ENCODE measurements around the gene UBAP1L.
"Not testable (repeated sequence)": the region's sequence is repeated elsewhere in the genome, so short reads cannot be mapped to it uniquely, and the experiment has no call there.

Gene UBAP1L

DNA sequence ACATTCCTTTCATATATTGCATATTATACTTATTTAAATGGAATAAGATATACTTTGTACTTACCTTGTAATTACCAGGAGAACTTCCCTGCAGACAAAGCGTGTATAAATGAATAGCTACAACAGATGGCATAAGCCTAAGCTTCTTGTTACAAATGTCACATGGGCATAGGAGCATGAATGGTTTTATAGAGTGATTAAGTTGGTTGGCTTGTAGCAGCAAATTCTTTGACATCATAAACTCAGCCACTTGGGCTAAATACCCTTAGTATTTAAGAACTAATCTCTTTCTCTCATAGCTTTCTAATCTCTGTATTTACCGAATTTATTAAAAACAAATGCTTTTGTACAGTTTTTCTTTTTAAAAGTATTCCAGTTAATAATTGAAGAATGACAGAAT lies at the start of gene UBAP1L:
Gene UBAP1L, minus strand, starts transcription at position 115 of the 400 bp plus-strand sequence. CDS start 8,985 bp downstream, outside the sequence.
- no peak for DNase-seq

DNA sequence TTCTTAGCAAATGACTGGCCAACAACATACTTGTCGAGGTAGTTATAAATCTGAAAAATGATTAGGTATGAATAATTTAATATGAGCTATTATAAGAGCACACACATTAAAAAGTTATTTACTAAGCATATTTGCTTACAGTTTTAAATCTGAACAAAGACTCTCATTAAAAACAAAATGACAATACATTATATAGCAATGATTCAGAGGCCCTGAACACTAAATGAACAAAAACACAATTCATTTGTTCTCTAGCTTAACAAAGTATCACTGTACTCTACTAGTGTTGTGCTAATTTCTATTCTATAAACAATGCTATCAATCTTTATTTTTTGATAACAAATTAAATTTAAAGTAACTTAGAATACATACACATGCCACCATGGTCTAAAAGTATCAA lies 49.1 kb upstream of the UBAP1L start:
- DNase-seq = no peak

DNA sequence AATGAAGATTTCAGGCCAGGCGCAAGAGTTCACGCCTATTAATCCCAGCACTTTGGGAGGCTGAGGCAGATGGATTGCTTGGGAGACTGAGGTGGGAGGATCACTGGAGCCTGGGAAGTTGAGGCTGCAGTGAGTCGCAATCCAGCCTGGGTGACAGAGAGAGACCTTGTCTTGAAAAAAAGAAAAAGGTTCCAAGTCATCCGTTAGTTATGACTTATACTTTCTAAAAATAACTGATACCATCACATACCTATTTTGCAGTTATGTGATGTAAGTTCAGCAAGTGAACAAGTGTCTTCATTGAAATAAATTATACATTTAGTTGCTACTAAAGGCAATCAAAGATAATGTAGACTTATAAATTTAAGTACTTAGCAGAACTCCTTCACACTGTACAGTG lies 48.0 kb upstream of the UBAP1L start:
- no peak for DNase-seq

DNA sequence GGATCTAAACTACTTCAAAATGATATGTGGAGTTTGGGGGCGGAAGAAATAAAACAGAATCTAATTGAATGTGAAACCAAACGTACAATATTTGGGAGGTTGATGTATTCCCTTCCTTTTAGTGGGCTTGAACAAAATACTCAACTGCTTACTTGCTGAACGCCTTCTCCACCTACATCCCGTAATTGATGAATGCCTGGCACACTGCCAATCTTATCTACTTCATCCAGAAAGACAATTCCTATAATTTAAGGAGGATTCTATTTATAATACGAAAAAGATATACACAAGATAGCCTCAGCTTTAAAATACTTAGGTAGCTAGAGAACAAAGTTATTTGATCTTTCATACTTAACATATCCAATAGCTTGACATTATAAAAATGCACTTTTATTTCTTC lies 41.7 kb upstream of the UBAP1L start:
- DNase-seq = no peak

DNA sequence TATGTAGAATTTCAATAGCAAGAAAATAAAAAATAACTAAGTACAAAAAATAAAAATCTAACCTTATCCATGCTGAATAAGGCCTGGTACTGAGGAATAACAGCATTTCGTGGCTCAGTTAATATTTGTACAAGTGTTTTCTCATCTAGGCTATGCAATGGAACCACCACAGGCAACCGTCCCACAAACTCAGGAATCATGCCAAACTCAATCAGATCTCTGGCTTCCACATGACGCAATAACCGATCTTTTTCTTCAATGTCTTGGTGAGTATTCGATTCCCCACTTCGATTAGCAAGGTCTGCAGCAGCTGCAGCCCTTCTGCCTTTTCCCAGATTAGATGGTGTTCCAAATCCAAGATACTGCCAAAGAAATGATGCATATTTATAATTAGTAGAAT lies 39.7 kb upstream of the UBAP1L start:
- no peak for DNase-seq

DNA sequence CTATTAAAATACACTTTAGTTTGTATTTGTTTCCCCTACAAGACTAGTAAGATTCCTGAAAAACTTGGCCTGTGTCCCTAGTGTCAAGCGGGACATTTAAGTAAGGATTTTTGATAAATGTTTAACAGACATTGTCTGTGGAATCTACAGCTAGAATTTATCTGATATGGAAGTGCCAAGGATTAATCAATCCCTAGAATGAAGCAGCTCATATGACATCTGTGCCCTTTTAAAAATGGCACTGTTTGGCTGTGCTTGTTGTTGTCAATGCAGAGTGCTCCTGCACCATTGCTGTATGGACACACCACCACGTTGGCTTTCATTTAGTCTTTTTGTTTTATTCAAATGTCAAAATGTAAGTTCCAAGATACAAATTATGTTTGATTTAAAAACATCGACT lies 32.9 kb upstream of the UBAP1L start:
- no peak for DNase-seq

DNA sequence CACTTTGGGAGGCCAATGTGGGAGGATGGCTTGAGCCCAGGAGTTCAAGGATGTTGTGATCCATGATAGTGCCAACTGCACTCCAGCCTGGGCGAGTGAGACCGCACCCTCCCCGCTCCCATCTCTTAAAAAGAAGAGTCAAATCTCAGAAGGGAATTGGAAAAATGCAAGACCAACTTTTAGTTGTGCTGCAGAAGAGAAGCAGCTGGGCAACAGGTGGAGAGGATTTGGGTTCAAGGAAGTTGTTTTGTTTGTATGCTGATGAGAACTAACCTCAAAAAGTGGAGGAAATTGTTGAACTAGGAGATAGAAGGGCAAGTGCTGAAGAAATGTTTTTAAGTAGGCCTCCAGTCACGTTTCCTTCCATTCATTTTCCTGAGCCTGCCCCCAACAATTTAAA lies 31.4 kb upstream of the UBAP1L start:
- no peak for DNase-seq

DNA sequence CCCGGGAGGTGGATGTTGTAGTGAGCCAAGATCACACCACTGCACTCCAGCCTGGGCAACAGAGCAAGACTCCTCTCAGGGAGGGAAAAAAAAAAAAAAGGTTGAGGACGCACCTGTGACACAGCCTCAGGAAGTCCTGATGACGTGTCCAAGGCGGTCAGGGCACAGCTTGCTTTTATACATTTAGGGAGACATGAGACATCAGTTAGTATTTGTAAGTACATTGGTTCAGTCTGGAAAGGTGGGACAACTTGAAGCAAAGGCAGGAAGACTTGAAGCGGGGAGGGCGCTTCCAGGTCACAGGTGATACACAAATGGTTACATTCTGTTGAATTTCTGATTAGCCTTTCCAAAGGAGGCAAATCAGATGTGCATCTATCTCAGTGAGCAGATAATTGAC lies 23.6 kb upstream of the UBAP1L start:
- not testable (repeated sequence) for DNase-seq

DNA sequence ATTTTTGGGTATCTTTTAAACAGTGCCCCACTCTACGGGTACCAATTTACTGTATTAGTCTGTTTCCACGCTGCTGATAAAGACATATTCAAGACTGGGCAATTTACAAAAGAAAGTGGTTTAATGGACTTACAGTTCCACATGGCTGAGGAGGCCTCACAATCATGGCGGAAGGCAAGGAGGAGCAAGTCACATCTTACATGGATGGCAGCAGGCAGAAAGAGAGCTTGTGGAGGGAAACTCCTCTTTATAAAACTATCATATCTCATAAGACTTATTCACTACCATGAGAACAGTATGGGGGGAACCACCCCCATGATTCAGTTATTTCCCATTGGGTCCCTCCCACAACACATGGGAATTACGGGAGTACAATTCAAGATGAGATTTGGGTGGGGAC lies 22.9 kb upstream of the UBAP1L start:
- DNase-seq = not testable (repeated sequence)

DNA sequence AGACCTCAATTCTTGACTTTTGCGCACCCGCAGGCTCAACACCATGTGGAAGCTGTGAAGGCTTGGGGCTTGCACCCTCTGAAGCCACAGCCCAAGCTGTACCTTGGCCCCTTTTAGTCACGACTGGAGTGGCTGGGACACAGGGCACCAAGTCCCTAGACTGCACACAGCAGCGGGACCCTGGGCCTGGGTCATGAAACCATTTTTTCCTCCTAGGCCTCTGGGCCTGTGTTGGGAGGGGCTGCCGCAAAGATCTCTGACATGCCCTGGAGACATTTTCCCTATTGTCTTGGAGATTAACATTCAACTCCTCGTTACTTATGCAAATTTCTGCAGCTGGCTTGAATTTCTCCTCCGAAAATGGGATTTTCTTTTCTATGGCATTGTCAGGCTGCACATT lies 22.1 kb upstream of the UBAP1L start:
- DNase-seq = not testable (repeated sequence)

DNA sequence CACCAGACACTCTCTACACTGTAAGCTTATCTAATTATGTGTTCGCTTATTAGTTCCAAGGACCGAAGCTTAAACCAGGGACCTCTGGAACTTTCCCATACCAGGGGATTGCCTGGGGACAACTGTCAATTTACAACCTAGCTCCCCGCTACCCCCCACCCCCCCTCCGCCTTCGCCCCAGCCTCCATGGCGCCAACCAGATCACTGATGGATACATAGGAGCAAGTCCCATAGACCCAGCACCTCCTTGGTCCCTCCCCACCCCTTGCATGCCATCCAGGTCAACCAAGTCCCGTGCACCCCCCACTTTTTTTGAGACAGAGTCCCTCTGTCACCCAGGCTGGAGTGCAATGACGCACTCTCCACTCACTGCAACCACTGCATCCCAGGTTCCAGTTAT lies 19.5 kb upstream of the UBAP1L start:
- DNase-seq = no peak

DNA sequence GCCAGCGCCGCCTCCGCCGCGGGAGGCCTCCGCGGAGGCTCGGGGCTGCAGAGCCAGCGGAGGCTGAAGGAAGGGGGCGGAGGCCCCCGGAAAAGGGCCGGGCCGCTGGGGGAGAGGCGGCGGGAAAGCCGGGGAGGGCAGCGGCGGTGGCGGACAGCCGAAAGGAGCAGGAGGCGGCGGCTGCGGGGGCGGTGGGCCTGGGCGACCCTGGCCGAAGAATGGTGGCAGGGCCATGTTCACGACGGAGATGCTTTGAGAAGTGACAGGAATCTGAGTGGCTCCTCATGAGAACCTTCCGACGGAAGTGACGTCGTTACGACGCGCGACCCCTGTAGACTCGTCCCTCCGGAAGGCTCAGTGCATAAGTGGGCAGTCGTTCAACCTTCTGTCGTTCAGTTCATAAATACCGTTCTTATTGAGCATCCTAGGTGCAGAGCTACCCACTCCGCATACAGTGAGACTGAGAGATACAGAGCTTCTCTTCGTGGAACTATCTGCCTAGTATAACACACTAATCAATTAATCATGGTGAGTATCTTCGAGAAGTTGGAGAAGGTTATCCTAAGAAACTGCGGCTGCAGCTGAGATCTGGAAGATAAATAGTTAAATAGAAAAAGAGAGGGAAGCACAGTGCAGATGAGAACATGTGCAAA lies 18.7 kb upstream of the UBAP1L start, which contains the start of gene PDCD7:
Gene PDCD7, minus strand, starts transcription at position 261 of the 653 bp plus-strand sequence. Its CDS starts 27 bp downstream, at position 234.
- DNase-seq = peak; percentile 96

DNA sequence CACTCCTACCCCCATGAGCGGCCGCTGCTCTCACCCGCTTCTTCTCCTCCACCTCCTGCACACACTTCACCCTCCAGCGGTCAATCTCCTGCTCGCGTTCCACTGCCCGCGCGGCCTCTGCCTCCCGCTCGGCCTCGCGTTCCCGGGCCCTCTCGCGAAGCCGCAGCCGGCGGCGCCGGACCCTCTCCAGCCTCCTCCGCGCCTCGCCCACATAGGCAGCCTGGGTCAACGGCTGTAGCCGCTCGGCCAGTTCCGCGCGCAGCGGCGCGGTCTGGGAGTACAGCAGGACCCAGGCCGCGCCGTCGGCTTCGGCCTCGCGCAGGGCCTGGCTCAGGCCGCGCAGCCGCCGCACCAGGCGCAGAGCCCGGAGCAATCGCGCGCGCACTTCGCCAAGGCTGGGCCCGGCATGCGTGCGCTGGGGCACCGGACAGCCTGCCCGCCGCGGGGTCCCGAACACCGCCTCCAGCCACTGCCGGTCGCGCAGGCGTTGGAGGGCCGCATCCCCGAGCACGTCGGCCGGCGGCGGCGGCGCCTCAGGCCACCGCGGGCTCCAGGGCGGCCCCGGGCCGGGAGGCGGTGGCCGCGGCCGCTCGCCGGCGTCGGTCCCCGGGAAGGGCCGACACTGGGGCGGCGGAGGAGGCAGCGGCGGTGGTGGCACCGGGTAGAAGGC lies 18.0 kb upstream of the UBAP1L start:
- DNase-seq = no peak

DNA sequence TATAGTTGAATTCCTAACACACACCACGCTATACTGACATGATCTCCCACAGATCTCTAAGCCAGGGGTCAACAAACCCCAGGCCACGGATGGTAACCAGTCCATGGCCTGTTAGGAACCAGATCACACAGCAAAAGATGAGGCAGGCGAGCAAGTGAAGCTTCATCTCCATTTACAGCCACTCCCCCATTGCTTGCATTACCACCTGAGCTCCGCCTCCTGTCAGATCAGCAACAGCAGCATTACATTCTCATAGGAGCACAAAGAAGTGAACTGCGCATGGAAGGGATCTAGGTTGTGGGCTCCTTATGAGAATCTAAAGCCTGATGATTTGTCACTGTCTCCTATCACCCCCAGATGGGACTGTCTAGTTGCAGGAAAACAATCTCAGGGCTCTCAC lies 15.9 kb upstream of the UBAP1L start:
- no peak for DNase-seq

DNA sequence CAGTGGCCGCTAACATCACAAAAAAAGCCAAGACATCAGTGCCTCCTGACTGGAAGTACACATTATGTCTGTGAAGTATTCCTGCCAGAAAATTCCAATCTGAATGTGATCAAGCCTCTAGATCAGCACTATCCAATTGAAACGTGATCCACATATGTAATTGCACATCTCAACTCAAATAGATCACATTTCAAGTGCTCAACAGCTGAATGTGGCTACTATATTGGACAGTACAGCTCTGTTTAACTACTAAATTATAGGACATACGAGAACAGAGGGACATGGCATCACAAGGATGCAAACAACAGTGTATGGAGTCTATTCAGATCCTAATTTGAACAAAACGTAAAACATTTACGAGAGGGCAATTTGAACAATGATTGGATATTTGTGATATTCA lies 542 bp upstream of the UBAP1L start:
- DNase-seq = peak; percentile 83

DNA sequence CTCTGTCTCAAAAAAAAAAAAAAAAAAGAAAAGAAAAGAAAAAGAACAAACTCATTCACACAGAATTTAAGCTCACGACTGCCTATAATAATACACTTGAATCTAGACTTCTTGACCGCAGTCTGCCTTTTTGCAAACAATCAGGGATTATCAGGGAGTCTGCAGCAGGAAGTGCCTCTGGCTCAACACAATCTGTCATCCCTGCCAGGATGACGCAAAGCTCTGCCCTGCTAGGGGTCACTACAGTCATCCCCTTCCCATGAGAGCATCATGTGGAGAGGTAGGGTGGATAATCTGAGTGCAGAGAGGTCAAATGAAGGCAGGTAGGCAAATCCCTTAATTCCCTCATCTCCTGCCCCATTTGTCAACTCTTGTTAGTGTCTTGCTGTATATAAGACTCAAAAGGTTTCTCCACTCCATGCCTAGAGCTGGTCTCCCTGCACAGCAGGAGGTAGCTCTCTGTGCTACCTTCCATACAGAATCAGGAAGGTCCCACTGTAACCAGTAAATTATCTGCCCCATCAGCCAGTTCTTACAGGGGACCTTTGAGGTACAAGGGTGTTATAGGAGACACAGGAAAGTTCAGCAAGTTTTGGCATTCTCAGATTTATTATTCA lies 4.2 kb downstream of the UBAP1L start:
- DNase-seq = no peak

DNA sequence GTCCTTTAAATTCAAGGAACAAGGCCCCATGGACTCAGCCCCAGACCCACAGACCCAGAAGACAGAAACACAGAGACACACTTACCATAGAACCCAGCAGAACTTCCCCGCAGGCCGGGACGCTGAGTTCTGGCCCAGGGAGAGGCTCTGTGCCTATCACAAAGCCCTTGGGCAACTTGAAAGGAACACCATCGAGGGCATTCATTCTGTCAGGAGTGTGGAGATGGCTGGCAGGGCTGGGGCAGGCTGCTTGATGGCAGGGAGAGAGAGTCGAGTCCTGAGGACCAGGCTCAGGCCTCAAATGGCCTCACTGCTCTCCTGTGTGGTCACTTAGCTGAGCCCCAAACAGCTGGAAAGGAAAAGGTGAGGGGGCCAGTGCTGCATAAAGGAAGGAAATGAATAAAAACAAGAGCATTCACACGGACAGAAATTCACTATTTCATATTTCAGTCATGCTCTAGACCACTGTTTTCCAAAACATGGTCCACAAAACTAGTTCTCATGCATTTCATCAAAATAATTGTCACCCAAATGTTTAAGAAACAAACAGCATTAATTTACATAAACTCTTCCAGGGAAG lies 8.9 kb downstream of the UBAP1L start:
- no peak for DNase-seq

DNA sequence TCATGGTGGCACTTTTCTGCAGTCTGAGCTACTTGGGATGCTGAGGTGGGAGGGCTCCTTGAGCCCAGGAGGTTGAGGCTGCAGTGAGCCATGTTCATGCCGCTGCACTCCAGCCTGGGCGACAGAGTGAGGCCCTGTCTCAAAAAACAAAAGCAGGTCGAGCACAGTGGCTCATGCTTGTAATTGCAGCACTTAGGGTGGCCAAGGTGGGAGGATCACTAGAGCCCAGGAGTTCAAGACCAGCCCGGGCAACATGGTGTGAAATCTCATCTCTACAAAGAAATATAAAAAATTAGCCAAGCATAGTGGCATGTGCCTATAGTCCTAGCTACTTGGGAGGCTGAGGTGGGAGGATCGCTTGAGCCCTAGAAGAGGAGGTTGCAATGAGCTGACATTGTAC lies 10.0 kb downstream of the UBAP1L start:
- no peak for DNase-seq

DNA sequence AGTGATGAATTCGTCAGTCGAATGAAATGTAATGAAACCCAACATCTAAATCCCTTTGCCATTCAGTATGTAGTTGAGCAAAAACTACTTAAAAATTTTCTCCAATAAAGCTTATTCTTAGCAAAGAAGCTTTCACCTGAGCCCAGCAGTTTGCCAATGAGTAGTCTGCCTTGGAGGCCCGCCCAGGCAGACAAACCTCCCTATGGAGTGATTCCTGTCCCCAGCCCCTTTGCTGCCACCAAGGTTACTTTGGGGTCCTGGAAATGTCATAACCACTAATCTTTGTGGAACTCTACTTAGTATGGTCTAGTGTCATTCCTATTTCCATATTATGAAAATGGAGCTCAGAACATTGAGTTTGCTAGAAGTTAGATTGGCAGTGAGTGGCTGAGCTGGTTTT lies 12.1 kb downstream of the UBAP1L start:
- DNase-seq = no peak

DNA sequence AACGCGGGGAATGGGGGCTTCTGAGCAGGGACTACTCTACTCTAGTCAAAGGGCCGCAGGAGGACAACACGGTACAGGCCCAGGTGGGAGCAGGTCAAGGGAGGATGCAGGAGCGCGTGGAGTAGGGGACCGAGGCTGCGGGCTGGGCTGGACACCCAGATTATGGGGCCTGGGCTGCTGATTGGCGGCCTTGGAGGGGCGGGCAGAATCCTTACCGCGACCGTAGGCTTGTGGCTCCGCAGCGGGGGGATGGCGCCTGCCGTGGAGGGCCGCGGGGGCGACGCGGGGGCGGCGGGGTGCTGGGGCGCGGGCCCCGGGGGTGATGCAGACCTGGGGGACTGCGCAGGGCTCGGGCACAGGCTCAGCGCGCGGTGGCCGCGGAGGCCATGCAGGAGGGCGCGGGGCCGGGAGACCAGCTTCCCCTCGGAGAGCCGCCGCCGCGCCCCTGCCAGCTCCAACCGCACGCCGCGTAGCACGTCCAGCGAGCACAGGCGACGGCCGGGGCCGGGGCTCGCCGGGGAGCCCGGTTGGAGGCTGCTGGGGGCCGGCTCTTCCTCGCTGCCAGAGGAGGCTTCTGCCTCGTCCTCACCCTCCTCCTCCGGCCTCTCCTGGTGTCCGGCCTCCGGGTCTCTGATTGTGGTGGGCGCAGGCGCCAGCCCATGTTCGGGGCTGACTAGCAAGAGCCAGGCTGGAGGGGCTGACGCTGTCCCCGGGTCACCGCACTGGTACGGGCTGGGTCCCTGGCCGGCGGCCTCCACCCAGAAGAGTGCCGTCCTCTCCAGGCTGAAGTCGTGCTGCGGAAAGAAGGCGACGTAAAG lies 12.9 kb downstream of the UBAP1L start:
- no peak for DNase-seq

DNA sequence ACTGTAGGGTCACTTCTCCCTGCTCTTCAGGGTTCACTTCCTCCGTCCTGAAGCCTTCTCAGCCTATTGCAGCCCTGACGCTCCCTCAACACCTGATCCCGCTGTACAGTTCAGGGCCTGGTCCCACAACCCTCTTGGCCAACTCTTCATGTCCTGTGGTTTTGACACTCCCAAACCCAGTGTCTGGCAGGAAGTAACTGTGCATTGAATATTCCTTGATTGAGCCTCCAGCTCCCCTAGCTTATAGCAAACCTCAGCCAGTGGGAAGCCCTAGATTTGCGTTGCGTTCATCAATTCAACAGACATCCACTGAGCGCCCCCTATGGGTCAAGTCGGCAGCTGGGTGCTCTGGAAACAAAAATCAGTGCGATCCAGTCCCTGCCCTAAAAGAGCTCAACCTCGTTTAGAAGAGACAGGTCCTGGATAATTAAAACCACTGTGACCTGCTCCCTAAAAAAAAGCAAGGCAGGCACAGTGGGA lies 13.5 kb downstream of the UBAP1L start:
- DNase-seq = no peak

DNA sequence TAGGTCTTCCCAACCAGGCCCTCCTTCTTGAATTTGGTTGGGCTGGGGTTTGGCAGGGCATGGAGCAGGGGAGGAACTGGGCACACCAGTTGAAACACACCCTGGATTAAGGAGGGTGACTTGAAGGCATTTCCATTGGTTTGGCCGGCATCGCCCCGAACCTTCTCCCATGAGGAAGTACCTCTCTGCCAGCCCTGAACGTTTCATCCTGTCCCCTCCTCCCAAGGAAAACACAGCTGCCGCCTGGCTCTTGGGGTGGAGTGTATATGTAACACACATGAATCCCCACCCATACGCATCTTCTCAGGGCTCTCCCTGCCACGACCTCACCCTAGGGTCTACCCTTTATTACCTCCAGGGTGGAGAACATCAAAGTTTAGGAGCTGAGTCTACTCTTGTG lies 14.6 kb downstream of the UBAP1L start:
- no peak for DNase-seq

DNA sequence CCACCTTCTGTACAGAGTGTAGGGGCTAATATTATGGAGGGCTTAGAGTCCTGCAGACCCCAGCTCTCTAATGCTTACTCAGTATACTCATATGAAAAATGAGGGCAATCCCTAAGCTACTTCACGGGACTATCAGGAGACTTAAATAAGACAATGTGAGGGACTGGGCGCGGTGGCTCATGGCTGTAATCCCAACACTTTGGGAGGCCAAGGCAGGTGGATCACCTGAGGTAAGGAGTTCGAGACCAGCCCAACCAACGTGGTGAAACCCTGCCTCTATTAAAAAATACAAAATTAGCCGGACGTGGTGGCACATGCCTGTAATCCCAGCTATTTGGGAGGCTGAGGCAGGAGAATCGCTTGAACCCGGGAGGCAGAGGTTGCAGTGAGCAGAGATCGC lies 15.2 kb downstream of the UBAP1L start:
- not testable (repeated sequence) for DNase-seq

Measured in NCI-H1105 (cell line).